Endothelial cell of umbilical vein (primary cell): ENCODE measurements around the gene TBX15. TPM values are rescaled to one million over a fixed set of nuclear protein-coding genes. Genes with fewer than 3 reads are reported as not detected.

Source experiments
- BruUV-seq: library from RNA; stranded (reverse); fragments of 400-500 nt; replicated peaks from 2 replicates; lab custom pipeline; 2021; lab: Mats Ljungman, UMichigan
- CTCF ChIA-PET: fragments of 300-600, 350-600 bp; sonication (Branson Sonifier 250); formaldehyde crosslinking; loops from one replicate; lab custom pipeline; 2021; ENCODE audit warnings: antibody characterized with exemption, inconsistent platforms; lab: Charles Lee
- POLR2A ChIA-PET: fragments of 300-600, 350-600 bp; sonication (Branson Sonifier 250); formaldehyde crosslinking; loops from one replicate; lab custom pipeline; 2021; ENCODE audit warnings: antibody characterized with exemption, inconsistent platforms; lab: Charles Lee
- DNase-seq: peaks from one replicate; pipeline ENCODE4 v3.0.0-alpha.2; 2011; ENCODE audit warnings: low read depth, low spot score
- FAIRE-seq: peaks from 2 replicates; lab custom pipeline; 2011; peaks lifted over from hg19 to GRCh38; lab: Jason Lieb, UNC
- H2AFZ ChIP-seq: 2 replicates; pipeline ENCODE4 v1.6.0; 2012; ENCODE audit warnings: low read depth, low read length, control low read depth, inconsistent platforms
- H3K27ac ChIP-seq: 2 replicates; pipeline ENCODE4 v1.5.1; 2011; ENCODE audit warnings: low read depth, mild to moderate bottlenecking, control low read depth, low read length, moderate library complexity; ENCODE audit not compliant: insufficient read depth
- H3K27me3 ChIP-seq, 2 experiments: 2 replicates each; pipeline versions ENCODE4 v1.6.0 to v1.6.1; 2011; ENCODE audit warnings: low read length in 2 of 2, mixed read lengths in 1 of 2; ENCODE audit not compliant: control insufficient read depth in 2 of 2, insufficient read depth in 2 of 2
- H3K36me3 ChIP-seq, 2 experiments: 2 replicates in 1 of 2; 3 replicates in 1 of 2; pipeline ENCODE4 v1.5.1; 2011; ENCODE audit warnings: low read length in 2 of 2, mild to moderate bottlenecking in 1 of 2, moderate library complexity in 1 of 2; ENCODE audit not compliant: control insufficient read depth in 2 of 2, insufficient read depth in 2 of 2; ENCODE audit errors: extremely low read depth in 1 of 2
- H3K4me1 ChIP-seq: 3 replicates; pipeline ENCODE4 v1.5.1; 2011; ENCODE audit warnings: mild to moderate bottlenecking, low read length; ENCODE audit not compliant: control insufficient read depth, insufficient read depth; ENCODE audit errors: extremely low read depth
- H3K4me2 ChIP-seq: 2 replicates; pipeline ENCODE4 v1.6.1; 2011; ENCODE audit warnings: low read length, control low read depth, mixed read lengths; ENCODE audit not compliant: insufficient read depth
- H3K4me3 ChIP-seq, 3 experiments: fragments of 200-600 bp in 1 of 3; sonication (generic), shearing (Covaris generic) in 1 of 3; replicated peaks in 1 of 3; 2 replicates each; pipeline ENCODE4 v1.5.1; 2011 to 2016; ENCODE audit warnings: control low read depth in 3 of 3, low read length in 3 of 3, mild to moderate bottlenecking in 2 of 3, inconsistent platforms in 1 of 3, low read depth in 1 of 3, moderate library complexity in 1 of 3; ENCODE audit not compliant: insufficient read depth in 1 of 3
- H3K79me2 ChIP-seq: 2 replicates; pipeline ENCODE4 v1.6.0; 2012; ENCODE audit warnings: low read length, inconsistent platforms; ENCODE audit not compliant: control insufficient read depth, insufficient read depth
- H3K9ac ChIP-seq: replicated peaks from 2 replicates; pipeline ENCODE3; 2011; ENCODE audit warnings: low read length, control low read depth; ENCODE audit not compliant: insufficient read depth; ENCODE audit errors: extremely low read depth
- H3K9me1 ChIP-seq: replicated peaks from 3 replicates; pipeline ENCODE4 v1.6.0; 2011; ENCODE audit warnings: mild to moderate bottlenecking, low read length; ENCODE audit not compliant: control insufficient read depth, insufficient read depth; ENCODE audit errors: extremely low read depth
- H3K9me3 ChIP-seq: replicated peaks from 2 replicates; pipeline ENCODE4 v1.5.1; 2012; ENCODE audit warnings: low read length, inconsistent platforms; ENCODE audit not compliant: control insufficient read depth, insufficient read depth
- H4K20me1 ChIP-seq: replicated peaks from 2 replicates; pipeline ENCODE3; 2011; ENCODE audit warnings: mild to moderate bottlenecking, low read length; ENCODE audit not compliant: control insufficient read depth, insufficient read depth; ENCODE audit errors: extremely low read depth
- CTCF ChIP-seq, 2 donors: IDR thresholded peaks; 1 replicate in 1 of 2; 2 replicates in 1 of 2; pipeline ENCODE4 v1.5.1; 2011; ENCODE audit warnings: low read length in 2 of 2, mild to moderate bottlenecking in 2 of 2, moderate library complexity in 2 of 2, control low read depth in 1 of 2, inconsistent platforms in 1 of 2, low read depth in 1 of 2; ENCODE audit not compliant: insufficient read depth in 1 of 2; ENCODE audit errors: extremely low read depth in 1 of 2
- EZH2 ChIP-seq: IDR thresholded peaks from 2 replicates; pipeline ENCODE4 v1.6.1; 2012; ENCODE audit warnings: borderline replicate concordance, low read depth, mild to moderate bottlenecking, moderate library complexity, low read length, inconsistent platforms; ENCODE audit not compliant: severe bottlenecking
- FOS ChIP-seq: IDR thresholded peaks from 2 replicates; pipeline ENCODE4 v1.6.1; 2011; ENCODE audit warnings: mild to moderate bottlenecking, low read length, moderate library complexity, borderline replicate concordance; ENCODE audit not compliant: insufficient read depth
- GATA2 ChIP-seq: IDR thresholded peaks from 2 replicates; pipeline ENCODE4 v1.7.0; 2011; ENCODE audit warnings: low read depth, mild to moderate bottlenecking, moderate library complexity, mixed read lengths, low read length; ENCODE audit not compliant: insufficient read length, insufficient read depth
- JUN ChIP-seq: IDR thresholded peaks from 2 replicates; pipeline ENCODE4 v1.6.1; 2011; ENCODE audit warnings: borderline replicate concordance, low read depth; ENCODE audit not compliant: insufficient read length, insufficient read depth
- MAX ChIP-seq: IDR thresholded peaks from 2 replicates; pipeline ENCODE4 v1.6.1; 2011; ENCODE audit not compliant: insufficient read depth, insufficient read length
- MYC ChIP-seq: IDR thresholded peaks from one replicate; pipeline ENCODE4 v1.6.1; 2011; ENCODE audit warnings: mild to moderate bottlenecking, low read depth, low read length
- POLR2A ChIP-seq: IDR thresholded peaks from 2 replicates; pipeline ENCODE4 v1.6.1; 2012; ENCODE audit warnings: low read depth, mild to moderate bottlenecking, control low read depth, low read length
- POLR2AphosphoS5 ChIP-seq: IDR thresholded peaks from 2 replicates; pipeline ENCODE4 v1.6.1; 2012; ENCODE audit warnings: low read depth, mild to moderate bottlenecking, control low read depth, low read length, moderate library complexity; ENCODE audit not compliant: insufficient read depth
- dilution Hi-C: fragments of 300-500 bp; cut with MboI; formaldehyde crosslinking; loops from one replicate; pipeline ENCODE4 v1.15.0; 2019; ENCODE audit warnings: low sequenced_read_pairs; ENCODE audit not compliant: extremely low pct_ligation_motif_present
- intact Hi-C: fragments of 100-400 bp; cut with micrococcal nuclease; formaldehyde crosslinking; loops from one replicate; pipeline ENCODE4 v1.10.0; 2022
- polyA plus RNA-seq, 4 experiments: library from polyadenylated mRNA; depleted of rRNA in 3 of 4; stranded (reverse) in 3 of 4; unstranded in 1 of 4; fragments of >200 nt; gene quantifications; 2 replicates each; pipeline versions ENCODE4 v1.2.1 to v1.2.3, GENCODE V29; 2011 to 2012; ENCODE audit warnings: missing spikeins in 1 of 4
- total RNA-seq: library from RNA; stranded (reverse); gene quantifications from 2 replicates; pipeline ENCODE4 v1.2.3, GENCODE V29; 2021

Gene TBX15
- total and polyA plus RNA-seq, 2 donors (not counting 3 experiments of a cell fraction or from before 2014, with no cell fraction given), result 0.01 TPM; not detected in 1

- dilution Hi-C loops, result no loop called here
Observed at GRCh38 chr1:118982821-118983557, 5.2 kb downstream of the TBX15 start.

More at GRCh38 chr1:118982821-118983557, 5.2 kb downstream of the TBX15 start:
- BruUV-seq, result no TSS peak
- no peaks in the 10 kb centered on the region for H3K36me3 ChIP-seq
- no peaks in the 10 kb centered on the region for H3K4me1 ChIP-seq
- intact Hi-C loops, result no loop called here
- H3K9me3 ChIP-seq, result no peaks in the 10 kb centered on the region
- ChIA-PET POLR2A (no interaction called here), CTCF (no interaction called here)
- H3K4me3 ChIP-seq, result no peak overlapping the region
- peaks cover 84 to 100% of the 10 kb centered on the region in 2 experiments for H3K27me3 ChIP-seq
- FAIRE-seq, result no peak
- TF ChIP-seq FOS (no peak), CTCF (IDR thresholded peaks at IDR 0.05; ENCODE audit: extremely low read depth in 1 of 2, insufficient read depth in 1 of 2, low read depth in 1 of 2, low read length in 2 of 2) (no peak), MAX (no peak), POLR2A (no peak), POLR2AphosphoS5 (no peak), JUN (no peak), GATA2 (no peak), MYC (no peak), EZH2 (no peak)
- H3K9me1 ChIP-seq, result no peaks in the 10 kb centered on the region
- H4K20me1 ChIP-seq, result no peaks in the 10 kb centered on the region
- no peak overlapping the region for H2AFZ ChIP-seq
- H3K27ac ChIP-seq, result no peak overlapping the region
- no peak overlapping the region for H3K4me2 ChIP-seq
- no peak overlapping the region for H3K9ac ChIP-seq
- no peaks in the 10 kb centered on the region for H3K79me2 ChIP-seq
- DNase-seq, result no peak
